ENCODE data around the gene TNS3. TPM values are rescaled to one million over a fixed set of nuclear protein-coding genes. Genes with fewer than 3 reads are reported as not detected.
"Not testable (repeated sequence)": the region's sequence is repeated elsewhere in the genome, so short reads cannot be mapped to it uniquely, and the experiment has no call there.

Gene TNS3
- total RNA-seq, 1 experiment from 2014 or later = 97.2 TPM

DNA sequence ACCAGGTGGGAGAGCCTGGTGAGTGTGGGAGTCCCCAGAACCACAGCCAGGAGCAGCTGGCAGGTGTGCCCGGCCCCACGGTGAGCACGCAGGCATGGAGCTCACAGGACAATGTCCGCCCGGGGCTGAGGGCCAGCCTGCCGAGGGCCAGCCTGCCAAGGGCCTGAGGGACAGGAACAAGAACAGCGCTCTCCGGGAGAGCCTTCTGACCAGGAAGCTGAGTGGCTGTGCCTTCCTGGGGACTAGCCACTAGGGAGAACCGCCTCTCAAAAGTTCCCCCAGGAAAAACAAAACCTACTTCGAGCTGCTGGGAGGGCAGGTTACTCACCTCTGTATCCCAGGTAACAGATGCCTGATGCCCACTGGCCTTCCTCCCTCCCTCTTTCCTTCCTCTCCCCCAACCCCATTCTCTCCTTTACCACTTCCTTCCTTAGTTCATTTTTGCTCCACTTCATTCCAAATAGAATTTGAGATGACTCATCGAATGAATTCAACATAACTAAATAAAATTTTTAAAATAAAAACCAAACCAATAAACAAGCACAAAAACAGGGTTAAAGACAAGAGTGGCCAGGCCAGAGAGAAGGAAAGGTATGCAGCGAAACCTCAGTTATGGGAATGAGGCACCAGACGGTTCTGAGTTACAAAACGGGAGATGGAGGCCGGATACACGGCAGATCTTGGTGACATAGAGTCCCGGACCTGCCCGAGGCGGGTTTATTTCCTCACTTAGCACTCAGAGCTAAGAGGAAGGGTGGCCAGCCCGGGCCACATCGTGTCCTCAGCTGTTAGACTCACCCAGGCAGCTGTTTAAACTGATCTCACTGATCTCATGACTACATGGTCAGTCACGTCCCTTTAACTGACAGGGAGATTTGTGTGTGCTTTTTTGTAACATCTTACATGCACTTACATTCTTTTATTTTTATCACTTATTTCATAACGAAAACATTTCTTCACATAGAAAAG lies 128.5 kb downstream of the TNS3 start:
- DNase-seq (ENCODE audit: low spot score) = peak; percentile 94

DNA sequence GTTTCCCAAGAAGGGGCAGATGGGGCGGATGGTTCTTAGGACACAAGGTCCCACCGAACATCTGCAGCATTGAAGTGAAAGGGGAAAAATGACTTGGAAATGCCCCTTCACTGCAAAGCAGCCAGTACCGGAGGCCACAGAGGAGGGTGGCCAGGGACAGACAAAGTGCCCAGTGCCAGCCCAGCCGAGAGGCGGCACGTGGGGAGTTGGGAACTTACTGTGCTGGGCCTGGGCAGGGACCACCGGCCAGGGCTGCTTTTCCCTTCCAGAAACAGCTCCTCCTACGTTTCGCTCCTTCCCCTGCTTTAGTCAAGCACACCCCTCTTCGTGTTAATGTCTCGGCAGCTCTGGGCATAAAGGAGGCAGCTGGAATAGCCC lies 129.2 kb downstream of the TNS3 start:
- DNase-seq (ENCODE audit: low spot score) = no peak

- no peak for DNase-seq (ENCODE audit: low spot score)
Observed at GRCh38 chr7:47452295-47452694, 129.6 kb downstream of the TNS3 start.

- no peak for DNase-seq (ENCODE audit: low spot score)
Observed at GRCh38 chr7:47451851-47452205, 130.1 kb downstream of the TNS3 start.

DNA sequence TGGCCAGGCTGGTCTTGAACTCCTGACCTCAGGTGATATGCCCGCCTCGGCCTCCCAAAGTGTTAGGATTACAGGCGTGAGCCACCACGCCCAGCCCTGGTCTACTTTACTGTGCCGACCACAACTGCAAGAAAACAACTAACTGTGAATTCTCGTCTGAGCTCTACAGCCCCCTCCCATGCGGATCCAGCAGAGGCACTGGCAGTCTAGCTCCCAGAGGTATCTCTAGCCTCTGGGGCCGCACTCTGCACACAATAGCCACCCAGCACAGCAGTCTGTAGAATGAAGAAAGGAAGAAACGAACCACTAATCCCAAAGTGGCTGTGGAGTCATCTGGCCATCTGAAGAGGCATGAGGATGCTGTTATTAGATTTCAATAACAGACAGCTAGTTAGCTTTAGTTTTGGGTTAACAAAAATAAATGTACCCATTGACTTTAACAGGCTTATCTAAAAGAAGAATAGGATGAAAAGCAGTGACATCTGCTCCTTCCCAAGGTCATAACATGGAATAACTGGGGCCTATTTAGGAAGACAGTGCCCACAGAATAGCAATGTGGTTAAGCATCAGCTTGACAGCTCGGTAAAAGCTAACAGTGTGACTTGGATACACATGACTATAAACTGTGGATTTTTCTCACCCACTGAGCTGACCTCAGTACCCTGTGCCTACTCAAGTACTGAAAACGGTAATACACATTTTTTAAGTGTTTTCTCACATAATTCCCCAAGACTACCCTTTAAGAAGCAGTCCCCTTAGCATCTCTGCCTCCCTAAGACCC lies 131.9 kb downstream of the TNS3 start:
- DNase-seq (ENCODE audit: low spot score) = peak; percentile 69

DNA sequence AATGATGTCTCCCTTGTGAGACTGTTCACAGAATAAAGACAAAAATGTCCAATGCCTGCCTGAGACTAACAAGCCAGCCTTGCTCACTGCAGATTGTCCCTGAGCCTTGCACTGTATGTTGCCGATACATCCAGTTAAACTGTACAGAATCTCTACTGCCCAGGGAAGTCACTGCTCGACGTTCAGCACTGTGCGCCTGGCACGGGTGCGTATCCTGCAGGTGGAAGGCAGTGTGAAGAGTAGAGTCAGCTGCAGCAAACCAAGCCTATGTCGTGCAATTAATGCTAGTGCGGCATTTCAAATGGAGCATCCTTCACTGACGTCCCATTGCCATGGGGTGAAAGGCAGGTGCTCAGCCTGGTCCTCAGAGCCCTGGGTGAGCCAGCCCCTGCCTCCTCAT lies 132.9 kb downstream of the TNS3 start:
- no peak for DNase-seq (ENCODE audit: low spot score)

DNA sequence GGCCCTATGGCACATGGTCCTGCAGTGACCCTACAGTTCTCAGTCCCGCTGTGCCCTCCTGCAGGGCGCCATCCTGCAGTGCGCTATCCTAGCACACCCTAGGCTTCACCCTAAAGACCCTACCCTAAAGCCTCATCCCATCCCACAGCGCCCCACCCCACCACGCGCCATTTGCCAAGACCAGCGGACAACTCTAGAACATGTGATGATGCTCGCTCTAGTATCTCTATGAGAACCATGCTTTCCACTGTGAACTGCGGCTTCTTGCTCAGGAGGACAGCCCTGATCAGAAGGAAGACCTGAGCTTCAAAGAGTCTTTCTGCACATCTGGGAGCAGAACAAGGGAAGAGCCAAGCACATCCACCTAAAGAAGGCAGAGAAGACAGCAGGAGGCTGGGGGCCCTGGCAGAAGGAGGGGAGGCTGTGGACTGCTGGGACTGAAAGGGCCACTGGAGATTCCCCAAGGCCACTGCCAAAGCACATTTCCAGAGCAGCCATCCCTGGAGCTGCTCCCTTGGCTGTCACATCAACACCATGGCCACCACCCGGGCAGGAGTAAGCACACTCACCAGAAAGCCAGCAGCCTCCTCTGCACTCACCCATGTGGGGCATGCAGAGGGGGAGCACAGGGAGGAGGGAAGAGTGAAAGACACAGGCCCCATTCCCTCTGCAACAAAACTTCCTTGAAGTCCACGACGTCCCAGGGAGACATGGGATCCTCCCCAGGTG lies 134.1 kb downstream of the TNS3 start:
- DNase-seq (ENCODE audit: low spot score) = no peak

- DNase-seq (ENCODE audit: low spot score) = no peak
Observed at GRCh38 chr7:47446871-47447466, 134.9 kb downstream of the TNS3 start.

GRCh38 chr7:47444376-47445098 lies 137.4 kb downstream of the TNS3 start:
- peak; percentile 37 for DNase-seq (ENCODE audit: low spot score)

GRCh38 chr7:47443049-47443448 lies 138.9 kb downstream of the TNS3 start:
- no peak for DNase-seq (ENCODE audit: low spot score)

GRCh38 chr7:47442605-47442865 lies 139.4 kb downstream of the TNS3 start:
- DNase-seq (ENCODE audit: low spot score) = no peak

DNA sequence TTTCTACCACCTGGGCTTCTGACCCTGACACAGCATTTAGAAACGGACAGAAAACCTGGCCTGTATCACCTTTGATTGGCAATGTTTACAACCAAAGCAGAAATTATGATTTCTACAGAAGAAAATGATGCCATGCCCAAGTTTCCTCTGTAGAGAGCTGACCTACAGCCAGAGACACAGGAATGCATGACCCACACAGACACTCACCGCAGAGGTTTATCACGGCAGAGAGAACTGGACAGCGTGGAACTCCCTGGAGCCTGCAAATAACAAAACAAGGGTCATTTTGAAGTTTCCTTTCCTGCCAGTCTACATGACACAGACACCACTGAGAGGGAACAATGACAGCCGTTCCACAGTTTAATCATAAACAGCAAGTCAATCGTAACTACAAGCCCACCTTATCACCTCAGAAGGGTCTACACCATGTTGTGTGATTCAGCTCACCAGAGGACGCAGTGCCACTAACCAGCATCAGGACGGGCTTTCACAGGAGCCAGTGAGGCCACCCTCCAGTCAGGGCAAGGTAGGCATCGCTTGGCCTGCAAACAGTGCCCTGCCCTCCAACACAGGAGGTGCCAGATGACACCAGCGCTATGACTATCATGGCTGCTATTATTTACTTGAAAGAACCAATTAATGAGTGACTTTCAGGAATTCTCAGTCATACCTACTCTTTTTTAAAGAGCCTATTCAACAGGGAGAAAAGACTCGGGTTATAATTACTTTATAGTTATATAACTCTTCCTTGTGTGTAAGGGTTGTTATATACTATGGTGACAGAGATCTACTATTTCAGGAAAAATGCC lies 139.9 kb downstream of the TNS3 start:
- no peak for DNase-seq (ENCODE audit: low spot score)

GRCh38 chr7:47441048-47441447 lies 140.9 kb downstream of the TNS3 start:
- not testable (repeated sequence) for DNase-seq (ENCODE audit: low spot score)

- no peak for DNase-seq (ENCODE audit: low spot score)
Observed at GRCh38 chr7:47440320-47440719, 141.6 kb downstream of the TNS3 start.

DNA sequence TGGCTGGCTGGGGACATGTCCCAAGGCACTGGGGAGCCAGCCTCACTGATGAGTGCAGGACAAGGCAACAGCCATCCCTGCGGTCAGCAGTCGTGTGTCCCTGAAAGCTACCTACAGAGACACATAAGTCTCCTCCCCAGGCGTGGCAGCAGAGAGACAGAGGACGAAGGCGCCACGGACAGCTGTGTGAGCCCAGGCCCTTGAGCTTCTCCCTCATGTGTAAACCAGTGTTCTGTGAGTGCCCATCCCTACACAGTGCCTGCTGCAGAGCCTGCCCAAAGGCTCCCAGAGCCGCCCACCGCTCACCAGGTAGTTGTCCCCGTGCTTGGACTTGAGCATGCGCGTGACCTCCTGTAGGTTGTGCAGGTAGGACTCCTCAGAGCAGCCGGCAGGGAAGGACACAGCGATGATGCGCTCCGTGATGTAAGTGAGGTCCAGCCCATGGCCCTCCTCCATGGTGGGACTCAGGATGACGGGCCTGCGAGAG lies 142.7 kb downstream of the TNS3 start:
- DNase-seq (ENCODE audit: low spot score) = no peak

DNA sequence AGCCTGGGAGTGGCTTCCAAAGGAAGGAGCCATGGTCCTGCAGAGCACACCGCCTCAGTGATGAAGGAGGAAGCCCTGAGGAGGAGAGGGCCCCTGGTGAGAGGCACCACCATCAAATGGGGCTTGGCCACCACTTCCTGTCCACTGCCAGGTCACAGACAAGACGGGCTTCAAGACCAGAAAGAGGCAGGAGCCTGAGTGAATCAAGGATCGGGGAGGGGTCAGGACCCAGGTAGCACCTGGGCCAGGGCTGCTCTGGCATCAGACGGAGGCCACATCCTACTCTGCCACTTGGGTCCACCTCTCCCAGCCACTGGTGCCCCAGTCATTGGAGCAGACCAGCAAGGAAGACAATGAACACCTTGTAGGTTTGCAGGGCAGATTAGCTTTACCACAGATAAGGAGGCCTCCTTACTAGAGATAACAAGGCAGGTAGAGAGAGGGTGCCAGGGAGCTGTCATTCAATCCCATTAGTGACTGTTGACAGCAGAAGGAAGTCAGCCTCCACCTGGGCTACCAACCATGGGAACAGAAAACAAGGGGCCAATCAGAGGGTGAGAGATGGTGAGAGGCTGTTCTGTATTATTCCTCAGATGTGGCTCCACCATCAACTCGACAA lies 143.4 kb downstream of the TNS3 start:
- no peak for DNase-seq (ENCODE audit: low spot score)

DNA sequence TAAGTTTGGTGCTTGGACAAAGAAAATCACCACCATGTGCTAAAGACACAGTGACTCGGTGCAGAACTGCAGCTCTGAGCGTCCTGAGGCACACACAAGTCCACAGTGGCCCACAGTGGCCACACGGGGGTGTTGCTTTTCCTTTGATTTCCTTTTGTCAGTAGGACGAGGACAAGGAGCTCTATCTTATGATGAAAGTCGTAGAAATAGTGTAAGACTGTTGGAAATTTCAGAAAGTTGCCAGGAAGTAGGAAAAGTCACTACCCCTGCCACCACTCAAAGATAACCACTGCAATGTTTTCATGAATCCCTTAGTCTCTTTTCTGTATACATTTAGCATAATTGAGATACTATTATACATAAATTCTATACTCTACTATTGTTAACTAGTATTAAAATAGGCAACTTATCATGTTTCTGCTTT lies 146.0 kb downstream of the TNS3 start:
- peak; percentile 75 for DNase-seq (ENCODE audit: low spot score)

DNA sequence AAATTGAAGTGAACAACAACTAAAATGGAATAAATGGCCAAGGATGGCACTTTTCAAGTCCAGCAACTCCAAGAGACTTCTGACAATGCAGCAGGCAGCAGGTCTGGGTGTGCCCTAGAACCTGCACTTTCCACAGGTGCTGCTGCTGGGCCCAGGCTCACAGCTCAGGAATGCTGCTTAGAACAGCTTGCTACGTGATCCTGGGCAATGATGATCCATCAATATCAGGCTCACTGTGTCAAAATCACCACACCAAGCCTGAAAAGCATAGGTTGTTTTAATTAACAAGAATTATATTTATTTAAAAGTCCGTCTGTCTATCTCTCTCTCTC lies 148.4 kb downstream of the TNS3 start:
- DNase-seq (ENCODE audit: low spot score) = no peak

DNA sequence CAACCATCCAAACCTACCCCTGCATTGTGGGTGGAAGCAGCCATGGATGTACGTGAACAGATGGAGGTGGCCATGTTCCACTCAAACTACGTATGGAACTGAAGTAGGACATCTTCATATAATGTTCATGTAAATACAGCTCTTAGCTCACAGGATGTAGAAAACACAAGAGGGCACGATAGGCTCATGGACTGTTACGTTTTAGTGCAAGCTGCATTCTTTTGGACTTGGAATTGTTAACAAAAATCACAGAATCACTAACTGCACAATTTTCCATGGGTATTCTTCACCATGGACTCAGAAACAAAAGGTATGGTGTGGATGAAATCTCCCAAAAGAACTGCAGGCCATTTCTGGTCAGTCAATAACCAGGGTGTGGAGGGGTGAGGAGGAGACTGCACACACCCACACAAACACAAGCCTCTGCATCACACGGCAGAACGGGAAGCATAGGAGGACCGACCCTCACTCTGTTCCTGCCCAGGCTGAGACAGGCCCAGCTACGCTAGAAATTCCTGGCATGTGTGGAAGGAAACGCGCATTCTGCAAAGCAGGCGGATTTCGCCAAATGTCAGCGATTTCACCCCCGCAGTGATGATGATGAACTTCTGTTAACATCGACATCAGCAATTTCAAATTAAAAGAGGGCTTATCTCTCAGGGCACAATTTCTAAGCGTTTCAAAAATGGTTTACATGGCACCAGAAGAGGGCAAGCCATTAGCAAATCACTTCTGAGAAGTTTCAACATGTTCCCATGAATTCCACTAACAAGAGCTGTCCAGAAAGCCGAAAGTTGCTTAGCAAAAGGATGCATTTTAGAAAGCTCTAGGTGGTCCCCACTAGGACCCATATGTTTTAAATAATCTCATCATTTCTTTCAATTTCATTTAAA lies 149.0 kb downstream of the TNS3 start:
- no peak for DNase-seq (ENCODE audit: low spot score)

All from A172 (cell line).